Vagina (tissue), 2 donors: ENCODE measurements around the gene TPST2.

Experiments
- POLR2A ChIP-seq, 2 donors: fragments of 450-650 bp; IDR thresholded peaks; one replicate each; pipeline ENCODE4 v1.6.1; 2017; ENCODE audit warnings: antibody characterized with exemption in 2 of 2, mild to moderate bottlenecking in 2 of 2, moderate library complexity in 2 of 2
- TF ChIP-seq, protein P1 (sequence below), 3 experiments: fragments of 450-650 bp in 2 of 3; fragments of 200-600 bp in 1 of 3; sonication (generic) in 1 of 3; IDR thresholded peaks; one replicate each; pipeline ENCODE4 v1.5.1; 2017 to 2019; ENCODE audit warnings: antibody characterized with exemption in 3 of 3, mild to moderate bottlenecking in 2 of 3, moderate library complexity in 2 of 3

DNA sequence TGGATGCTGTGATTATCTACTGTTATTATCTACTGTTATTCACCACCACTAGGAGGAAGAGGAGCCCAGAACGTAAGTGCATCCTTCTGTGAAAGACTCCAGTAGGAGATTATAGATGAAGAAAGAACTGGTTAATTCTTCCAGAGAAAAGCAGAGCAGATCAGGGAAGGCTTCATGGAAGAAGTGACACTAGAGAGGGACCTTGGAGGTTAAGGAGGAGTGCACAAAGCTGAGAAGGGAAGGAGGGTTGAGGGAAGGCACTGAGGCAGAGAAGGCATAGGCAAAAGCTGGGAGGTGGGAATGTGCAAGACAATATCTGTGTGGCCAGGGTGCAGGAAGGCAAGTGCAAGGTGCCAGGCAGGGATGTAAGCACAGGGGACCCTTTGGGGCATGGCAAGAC, 14.4 kb upstream of the TPST2 start:
- TF ChIP-seq POLR2A (IDR thresholded peaks at IDR 0.05), result no peak
- TF ChIP-seq, protein P1, sequence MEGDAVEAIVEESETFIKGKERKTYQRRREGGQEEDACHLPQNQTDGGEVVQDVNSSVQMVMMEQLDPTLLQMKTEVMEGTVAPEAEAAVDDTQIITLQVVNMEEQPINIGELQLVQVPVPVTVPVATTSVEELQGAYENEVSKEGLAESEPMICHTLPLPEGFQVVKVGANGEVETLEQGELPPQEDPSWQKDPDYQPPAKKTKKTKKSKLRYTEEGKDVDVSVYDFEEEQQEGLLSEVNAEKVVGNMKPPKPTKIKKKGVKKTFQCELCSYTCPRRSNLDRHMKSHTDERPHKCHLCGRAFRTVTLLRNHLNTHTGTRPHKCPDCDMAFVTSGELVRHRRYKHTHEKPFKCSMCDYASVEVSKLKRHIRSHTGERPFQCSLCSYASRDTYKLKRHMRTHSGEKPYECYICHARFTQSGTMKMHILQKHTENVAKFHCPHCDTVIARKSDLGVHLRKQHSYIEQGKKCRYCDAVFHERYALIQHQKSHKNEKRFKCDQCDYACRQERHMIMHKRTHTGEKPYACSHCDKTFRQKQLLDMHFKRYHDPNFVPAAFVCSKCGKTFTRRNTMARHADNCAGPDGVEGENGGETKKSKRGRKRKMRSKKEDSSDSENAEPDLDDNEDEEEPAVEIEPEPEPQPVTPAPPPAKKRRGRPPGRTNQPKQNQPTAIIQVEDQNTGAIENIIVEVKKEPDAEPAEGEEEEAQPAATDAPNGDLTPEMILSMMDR (IDR thresholded peaks at IDR 0.05), result no peak
